HG02840 (cell line): ENCODE measurements around the gene MAN1C1.

Experiments used
- ATAC-seq: cut with Tn5 transposase; IDR thresholded peaks from one replicate; pipeline ENCODE4 v1.9.1; 2021; ENCODE audit warnings: mild to moderate bottlenecking, moderate library complexity, moderate number of reproducible peaks; ENCODE audit not compliant: unreplicated experiment, low FRiP score

The MAN1C1 gene

DNA sequence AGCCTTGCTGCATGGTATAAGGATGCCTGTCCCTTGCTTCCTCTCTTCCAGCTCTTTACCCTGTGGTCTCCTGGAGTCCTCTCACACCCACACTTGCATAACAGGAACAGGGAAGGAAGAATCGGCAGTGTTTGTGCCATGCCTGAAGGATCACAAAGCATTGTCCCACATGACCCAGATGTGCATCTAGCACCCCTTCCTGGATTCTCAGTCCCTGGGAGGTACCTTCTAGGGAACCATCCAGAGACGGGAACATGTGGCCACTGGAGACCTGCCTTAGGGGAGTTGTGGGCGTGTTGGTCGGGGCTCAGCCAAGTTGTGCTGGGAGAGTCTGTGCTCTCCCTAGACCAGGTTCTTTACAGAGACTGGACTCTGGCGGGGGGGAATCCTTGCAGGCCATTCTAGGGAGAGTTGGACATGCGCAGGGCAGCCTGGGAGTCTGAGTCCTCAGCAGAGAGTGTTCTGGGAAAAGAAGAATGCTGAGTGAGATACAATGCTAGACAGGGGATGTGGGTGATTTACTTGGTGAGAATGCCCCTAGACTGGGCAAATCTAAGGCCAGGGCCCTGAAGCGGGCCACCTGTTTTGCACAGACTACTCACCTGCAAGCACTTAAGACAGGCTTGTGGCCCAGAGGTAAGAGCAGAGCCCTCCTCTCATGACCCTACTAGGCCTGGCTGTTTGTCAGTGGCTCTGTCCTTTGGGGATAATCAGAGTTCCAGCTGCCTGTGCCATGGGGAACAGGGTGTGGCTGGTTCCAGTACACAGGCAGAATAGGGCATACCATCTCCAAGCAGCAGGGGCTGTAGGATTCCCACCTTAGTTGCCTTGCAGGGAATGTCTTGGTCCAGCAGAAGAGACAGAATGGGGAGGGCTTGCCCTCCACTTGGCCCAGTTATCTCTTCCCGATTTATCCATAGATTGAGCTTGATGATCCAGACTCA lies 89.8 kb downstream of the MAN1C1 start:
- ATAC-seq = no peak

GRCh38 chr1:25707280-25708016 lies 90.9 kb downstream of the MAN1C1 start:
- no peak for ATAC-seq

GRCh38 chr1:25710583-25711347 lies 94.2 kb downstream of the MAN1C1 start:
- no peak for ATAC-seq

GRCh38 chr1:25711555-25712298 lies 95.1 kb downstream of the MAN1C1 start:
- ATAC-seq = no peak

GRCh38 chr1:25712299-25712970 lies 95.8 kb downstream of the MAN1C1 start:
- ATAC-seq = no peak

- no peak for ATAC-seq
These were observed 97.4 kb downstream of the MAN1C1 start for GRCh38 chr1:25713961-25714360.

- no peak for ATAC-seq
These were observed 97.9 kb downstream of the MAN1C1 start for GRCh38 chr1:25714372-25714931.

- no peak for ATAC-seq
These were observed 99.3 kb downstream of the MAN1C1 start for GRCh38 chr1:25715888-25716287.

GRCh38 chr1:25716320-25716719 lies 99.7 kb downstream of the MAN1C1 start:
- ATAC-seq = no peak

- no peak for ATAC-seq
These were observed 102.1 kb downstream of the MAN1C1 start for GRCh38 chr1:25718732-25719131.

DNA sequence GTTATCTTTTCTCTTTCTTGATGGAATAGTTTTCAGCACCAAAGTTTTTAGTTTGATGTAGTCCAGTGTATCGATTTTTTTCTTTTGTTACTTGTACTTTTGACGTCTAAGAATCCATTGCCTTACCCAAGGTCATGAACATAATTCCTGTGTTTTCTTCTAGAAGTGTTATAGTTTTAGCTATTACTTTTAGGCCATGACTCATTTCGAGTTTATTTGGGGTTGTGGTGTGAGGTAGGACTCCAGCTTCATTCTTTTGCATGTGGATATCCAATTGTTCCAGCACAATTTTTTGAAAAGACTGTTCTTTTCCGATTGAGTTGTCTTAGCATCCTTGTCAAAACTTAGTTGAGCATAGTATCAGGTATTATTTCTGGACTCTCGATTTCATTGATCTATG lies 104.0 kb downstream of the MAN1C1 start:
- ATAC-seq = no peak

- ATAC-seq = no peak
These were observed 106.8 kb downstream of the MAN1C1 start for GRCh38 chr1:25723250-25723880.

DNA sequence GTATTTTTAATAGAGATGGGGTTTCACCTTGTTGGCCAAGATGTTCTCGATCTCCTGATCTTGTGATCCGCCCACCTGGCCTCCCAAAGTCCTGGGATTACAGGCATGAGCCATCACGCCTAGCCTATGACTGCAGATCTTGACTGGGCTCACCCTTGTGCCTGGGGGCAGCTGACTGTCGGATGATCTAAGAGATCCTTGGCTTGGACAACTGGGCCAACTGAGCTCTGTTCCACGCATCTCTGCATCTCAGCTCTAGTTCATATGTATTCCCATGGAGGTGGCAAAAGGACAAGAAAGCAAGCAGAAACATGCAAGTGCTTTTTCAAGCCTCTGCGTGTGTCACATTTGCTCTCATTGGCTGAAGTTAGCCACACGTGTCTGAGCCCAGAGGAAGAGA lies 107.6 kb downstream of the MAN1C1 start:
- no peak for ATAC-seq

DNA sequence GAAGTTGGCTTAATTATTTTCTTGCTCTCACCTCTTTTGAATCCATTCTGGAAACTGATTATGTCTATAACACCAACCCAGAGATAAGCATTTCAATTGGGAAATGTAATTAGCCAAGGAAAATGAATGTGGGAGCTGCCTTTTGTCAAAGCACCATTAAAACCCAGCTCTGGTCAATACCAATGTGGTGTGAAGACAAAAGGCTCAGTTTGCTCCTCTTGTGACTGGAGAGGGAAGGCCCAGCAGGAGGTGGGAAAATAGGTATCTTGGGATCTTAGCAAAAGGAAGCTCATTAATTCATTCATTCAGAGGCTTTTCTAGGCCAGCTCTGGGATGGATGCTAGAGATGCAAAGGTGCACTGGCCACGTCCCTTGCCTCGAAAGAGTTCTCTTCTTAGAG lies 108.4 kb downstream of the MAN1C1 start:
- no peak for ATAC-seq

DNA sequence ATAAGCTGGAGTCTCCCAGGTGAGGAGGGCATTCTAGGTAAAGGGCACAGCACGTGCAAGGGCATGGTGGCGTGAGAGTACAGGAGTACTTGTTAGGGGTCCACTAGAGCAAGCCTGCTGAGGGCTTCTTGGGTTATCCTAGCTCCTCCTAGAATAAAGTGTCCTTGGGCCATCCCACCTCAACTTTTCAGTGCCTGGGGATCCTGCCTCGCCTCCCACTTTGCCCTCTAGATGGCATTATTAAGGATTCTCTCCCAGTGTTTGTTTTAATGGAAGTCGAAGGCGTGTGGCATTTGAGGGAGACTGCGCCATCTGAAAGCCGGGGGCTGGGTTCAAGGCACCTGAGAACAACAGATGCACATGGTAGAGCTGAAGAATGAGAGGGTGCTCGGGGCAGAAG lies 108.9 kb downstream of the MAN1C1 start:
- no peak for ATAC-seq

DNA sequence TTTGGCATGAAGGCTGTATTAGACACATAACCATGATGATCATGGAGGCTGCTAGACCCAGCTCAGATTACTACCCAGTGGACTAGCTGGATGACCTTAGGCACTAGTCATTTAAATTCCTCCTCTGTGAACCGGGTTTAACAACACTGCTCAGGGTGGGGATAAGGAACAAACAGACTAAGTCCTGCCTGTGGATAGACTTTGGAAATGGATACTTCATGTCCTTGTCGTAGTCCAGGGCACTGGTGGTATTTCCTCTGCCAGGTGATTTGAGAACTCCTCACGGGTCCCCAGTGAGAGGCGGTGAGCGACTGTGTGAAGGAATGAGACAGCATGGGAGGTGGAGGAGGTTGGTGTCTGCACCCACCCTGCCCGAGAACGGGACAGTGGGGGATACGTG lies 110.5 kb downstream of the MAN1C1 start:
- ATAC-seq = no peak

- no peak for ATAC-seq
These were observed 111.2 kb downstream of the MAN1C1 start for GRCh38 chr1:25727635-25728286.

GRCh38 chr1:25728301-25728935 lies 111.8 kb downstream of the MAN1C1 start:
- no peak for ATAC-seq
